ENCODE results near the gene TMEM132D.
"Not testable (repeated sequence)": the region's sequence is repeated elsewhere in the genome, so short reads cannot be mapped to it uniquely, and the experiment has no call there.

Gene TMEM132D

DNA sequence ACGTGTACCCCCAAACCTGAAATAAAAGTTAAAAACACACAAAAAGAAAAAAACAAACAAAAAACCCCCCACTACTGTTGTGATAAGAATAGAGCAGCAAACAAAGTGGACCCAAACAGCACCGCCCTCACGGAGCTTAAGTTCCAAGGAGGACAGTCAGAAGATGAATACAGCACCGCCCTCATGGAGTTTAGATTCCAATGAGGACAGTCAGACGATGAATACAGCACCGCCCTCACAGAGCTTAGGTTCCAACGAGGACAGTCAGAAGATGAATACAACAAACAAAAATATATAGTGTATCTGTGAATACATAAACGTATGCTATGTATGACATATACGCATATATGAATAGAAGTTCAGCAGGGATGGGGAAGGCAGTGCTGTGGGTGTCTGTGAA lies 696.7 kb downstream of the TMEM132D start:
- Histone ChIP-seq H3K9me3 (no peaks in the 10 kb centered on the region), H3K36me3 (replicated peaks) (no peaks in the 10 kb centered on the region), H3K27me3 (ENCODE audit: low read depth) (no peaks in the 10 kb centered on the region), H3K4me3 (no peak overlapping the region), H3K4me1 (no peaks in the 10 kb centered on the region)
- no peak for DNase-seq (ENCODE audit: low spot score in 2 of 2)
- in situ Hi-C loops (cut with MboI; ENCODE audit: low sequenced_read_pairs) = no loop called here

DNA sequence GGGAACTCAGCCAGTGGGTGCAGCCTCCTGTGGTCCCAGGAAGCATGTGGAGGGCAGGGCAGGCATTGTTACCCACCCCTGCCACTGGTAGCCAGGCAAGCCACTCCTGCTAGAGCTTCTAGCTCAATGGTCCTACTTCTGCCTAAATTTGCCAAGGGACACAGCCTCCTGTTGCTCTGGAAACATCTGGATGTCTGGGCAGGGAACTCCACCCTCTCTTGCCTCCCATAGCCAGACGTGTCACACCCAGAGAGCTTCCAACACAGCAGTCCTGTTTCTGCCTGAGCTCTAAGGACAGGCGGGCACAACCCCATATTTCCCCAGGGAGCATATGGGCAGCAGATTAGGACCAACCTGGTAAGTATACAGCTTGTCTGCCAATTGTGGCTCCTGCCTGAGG lies 700.4 kb downstream of the TMEM132D start:
- Histone ChIP-seq H3K9me3 (no peaks in the 10 kb centered on the region), H3K27me3 (ENCODE audit: low read depth) (no peaks in the 10 kb centered on the region), H3K36me3 (replicated peaks) (no peaks in the 10 kb centered on the region), H3K4me1 (no peaks in the 10 kb centered on the region), H3K4me3 (no peak overlapping the region)
- no peak for DNase-seq (ENCODE audit: low spot score in 2 of 2)
- in situ Hi-C loops (cut with MboI; ENCODE audit: low sequenced_read_pairs) = no loop called here

DNA sequence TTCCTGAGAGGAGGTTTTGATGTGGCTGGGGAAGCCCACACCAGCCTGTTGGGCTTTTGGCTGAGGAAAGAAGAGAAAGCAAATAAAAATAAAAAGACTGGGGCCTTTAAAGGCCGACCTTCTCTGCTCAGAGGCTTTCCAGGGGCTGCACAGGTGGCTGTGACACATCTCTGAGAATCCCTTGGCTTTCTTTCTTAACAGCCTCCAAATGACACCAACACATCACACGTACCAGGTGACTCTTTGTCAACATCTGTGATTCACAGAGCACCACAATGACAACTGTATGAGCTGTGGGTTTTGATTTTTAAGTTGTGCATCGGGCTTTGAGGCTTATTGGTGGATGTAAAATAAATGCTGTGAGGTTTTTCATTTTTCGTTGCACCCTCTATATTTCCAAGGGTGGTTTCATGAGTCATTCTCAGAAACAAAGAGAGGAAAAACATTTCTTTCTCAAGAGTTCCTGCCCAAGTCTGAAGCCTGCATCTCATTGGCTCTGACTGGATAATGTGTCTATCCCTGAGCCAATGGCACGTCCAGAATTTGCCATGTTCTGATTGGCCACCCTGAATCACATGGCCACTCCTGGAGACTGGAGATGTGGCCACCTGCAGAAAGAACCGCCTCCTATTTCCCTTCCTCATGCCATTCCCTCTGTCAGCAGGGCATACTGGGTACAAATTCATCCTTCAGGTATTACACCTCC lies 701.6 kb downstream of the TMEM132D start:
- H3K4me1 ChIP-seq = no peaks in the 10 kb centered on the region
- no peaks in the 10 kb centered on the region for H3K27me3 ChIP-seq (ENCODE audit: low read depth)
- DNase-seq (ENCODE audit: low spot score in 2 of 2) = no peak
- H3K4me3 ChIP-seq = no peak overlapping the region
- H3K9me3 ChIP-seq = no peaks in the 10 kb centered on the region
- in situ Hi-C loops (cut with MboI; ENCODE audit: low sequenced_read_pairs) = no loop called here
- no peaks in the 10 kb centered on the region for H3K36me3 ChIP-seq (replicated peaks)

DNA sequence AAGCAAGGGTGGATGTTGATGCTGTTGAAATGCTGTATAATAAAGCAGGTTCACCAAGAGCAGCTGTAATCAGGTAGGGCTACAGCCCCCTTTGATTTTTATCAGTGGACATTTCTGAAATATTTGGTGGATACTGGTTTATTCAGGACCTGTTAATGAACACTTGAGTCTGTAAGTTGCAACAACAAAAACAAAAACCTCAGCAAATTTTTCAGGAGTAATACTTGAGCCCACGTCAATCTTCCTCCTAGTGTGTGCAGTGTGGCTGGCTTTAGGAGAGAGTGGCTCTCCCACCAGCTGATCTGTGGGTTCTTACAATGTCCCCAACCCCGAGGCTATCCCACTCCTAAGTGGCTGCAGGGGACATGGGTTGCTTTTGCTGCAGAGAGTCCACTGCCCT lies 702.8 kb downstream of the TMEM132D start:
- in situ Hi-C loops (cut with MboI; ENCODE audit: low sequenced_read_pairs) = no loop called here
- Histone ChIP-seq H3K9me3 (no peaks in the 10 kb centered on the region), H3K4me1 (no peaks in the 10 kb centered on the region), H3K36me3 (replicated peaks) (no peaks in the 10 kb centered on the region), H3K4me3 (no peak overlapping the region), H3K27me3 (ENCODE audit: low read depth) (no peaks in the 10 kb centered on the region)
- no peak for DNase-seq (ENCODE audit: low spot score in 2 of 2)

DNA sequence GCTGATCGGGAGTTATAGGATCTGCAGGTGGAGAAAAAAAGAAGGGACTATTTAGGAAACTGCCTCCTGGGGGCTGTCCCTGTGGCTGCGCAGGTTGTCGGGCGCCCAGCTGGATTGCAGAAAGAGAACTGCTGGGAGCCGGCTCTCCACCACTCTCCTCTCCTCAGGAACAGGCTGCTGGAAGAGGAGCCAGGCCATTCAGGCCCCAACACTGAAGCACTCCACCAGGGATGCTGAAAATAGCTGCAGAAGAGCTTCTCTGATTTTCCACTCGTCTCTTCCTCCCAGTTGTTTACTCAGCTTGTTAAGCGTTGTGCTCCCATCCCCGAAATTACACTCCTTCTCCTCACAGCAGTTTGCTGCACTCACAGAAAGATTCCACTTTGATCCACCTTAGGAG lies 703.2 kb downstream of the TMEM132D start:
- H3K4me1 ChIP-seq = no peaks in the 10 kb centered on the region
- no peaks in the 10 kb centered on the region for H3K9me3 ChIP-seq
- H3K4me3 ChIP-seq = no peak overlapping the region
- no peak for DNase-seq (ENCODE audit: low spot score in 2 of 2)
- no peaks in the 10 kb centered on the region for H3K36me3 ChIP-seq (replicated peaks)
- in situ Hi-C loops (cut with MboI; ENCODE audit: low sequenced_read_pairs) = no loop called here
- no peaks in the 10 kb centered on the region for H3K27me3 ChIP-seq (ENCODE audit: low read depth)

DNA sequence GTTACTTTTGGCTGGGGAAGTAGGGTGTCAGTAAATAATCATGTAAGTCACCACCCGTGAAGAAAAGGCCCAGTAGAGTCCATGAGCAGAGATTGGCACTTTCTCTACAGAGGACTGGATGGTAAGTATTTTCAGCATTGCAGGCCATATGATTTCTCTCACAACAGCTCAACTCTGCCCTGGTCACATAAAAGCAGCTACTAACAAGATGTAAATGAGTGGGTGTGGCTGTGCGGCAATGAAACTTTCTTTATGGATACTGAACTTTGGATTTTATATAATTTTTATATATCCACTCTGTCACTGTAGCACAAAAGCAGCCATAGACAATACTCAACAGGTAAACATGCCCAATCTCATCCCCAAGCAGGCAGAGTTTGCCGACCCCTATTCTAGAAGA lies 706.9 kb downstream of the TMEM132D start:
- no peaks in the 10 kb centered on the region for H3K36me3 ChIP-seq (replicated peaks)
- H3K27me3 ChIP-seq (ENCODE audit: low read depth) = no peaks in the 10 kb centered on the region
- in situ Hi-C loops (cut with MboI; ENCODE audit: low sequenced_read_pairs) = no loop called here
- H3K4me1 ChIP-seq = no peaks in the 10 kb centered on the region
- H3K4me3 ChIP-seq = no peak overlapping the region
- no peak for DNase-seq (ENCODE audit: low spot score in 2 of 2)
- no peaks in the 10 kb centered on the region for H3K9me3 ChIP-seq

DNA sequence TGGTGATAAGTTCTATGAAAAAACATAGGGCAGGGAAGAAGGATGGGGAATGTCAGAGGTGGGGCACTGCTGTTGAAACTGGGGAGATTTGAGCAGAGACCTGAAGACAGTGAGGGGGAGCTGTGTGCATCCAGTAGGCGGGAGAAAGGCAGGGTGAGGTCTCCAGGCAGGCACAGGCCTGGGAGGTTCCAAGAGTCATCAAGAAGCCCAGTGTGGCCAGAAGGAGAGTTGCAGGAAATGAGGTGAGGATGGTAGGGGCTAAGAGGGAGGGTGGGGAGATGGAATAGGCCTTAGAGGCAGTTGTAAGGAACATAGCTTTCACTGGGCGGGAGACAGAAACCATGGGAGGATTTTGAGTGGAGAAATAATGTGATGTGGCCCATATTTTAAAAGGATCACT lies 708.7 kb downstream of the TMEM132D start:
- H3K4me3 ChIP-seq = no peak overlapping the region
- no peaks in the 10 kb centered on the region for H3K36me3 ChIP-seq (replicated peaks)
- H3K9me3 ChIP-seq = no peaks in the 10 kb centered on the region
- no peaks in the 10 kb centered on the region for H3K27me3 ChIP-seq (ENCODE audit: low read depth)
- in situ Hi-C loops (cut with MboI; ENCODE audit: low sequenced_read_pairs) = no loop called here
- DNase-seq (ENCODE audit: low spot score in 2 of 2) = no peak
- no peaks in the 10 kb centered on the region for H3K4me1 ChIP-seq

DNA sequence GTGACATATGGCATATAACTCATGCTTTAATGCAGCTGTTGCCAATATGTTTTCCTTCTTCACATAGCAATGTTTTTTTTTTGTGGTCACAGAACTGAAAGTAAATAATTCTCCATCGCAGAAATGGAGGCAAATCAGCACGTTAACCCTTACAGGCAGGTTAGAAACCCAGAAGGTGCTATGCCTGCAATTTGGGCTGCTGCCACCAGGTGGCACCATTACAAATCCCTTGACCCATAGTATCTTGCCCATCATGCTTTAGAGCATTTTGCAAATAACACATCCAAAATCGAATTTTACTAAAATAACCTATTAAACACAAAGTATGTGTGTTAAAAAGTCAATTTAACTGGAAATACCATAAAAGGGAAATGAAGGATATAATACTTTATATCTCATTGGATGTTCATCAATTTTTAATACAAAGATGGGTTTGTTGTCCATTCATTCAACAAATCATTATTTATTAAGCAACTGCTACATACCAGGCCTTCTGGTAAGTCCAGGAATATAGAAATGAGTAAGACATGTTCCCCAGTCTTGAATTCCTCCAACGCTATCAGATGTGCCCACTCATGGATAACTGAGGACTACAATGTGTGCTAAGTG lies 710.5 kb downstream of the TMEM132D start:
- Histone ChIP-seq H3K9me3 (no peaks in the 10 kb centered on the region), H3K36me3 (replicated peaks) (no peaks in the 10 kb centered on the region), H3K27me3 (ENCODE audit: low read depth) (no peaks in the 10 kb centered on the region), H3K4me3 (no peak overlapping the region), H3K4me1 (no peaks in the 10 kb centered on the region)
- DNase-seq (ENCODE audit: low spot score in 2 of 2) = no peak
- in situ Hi-C loops (cut with MboI; ENCODE audit: low sequenced_read_pairs) = no loop called here

DNA sequence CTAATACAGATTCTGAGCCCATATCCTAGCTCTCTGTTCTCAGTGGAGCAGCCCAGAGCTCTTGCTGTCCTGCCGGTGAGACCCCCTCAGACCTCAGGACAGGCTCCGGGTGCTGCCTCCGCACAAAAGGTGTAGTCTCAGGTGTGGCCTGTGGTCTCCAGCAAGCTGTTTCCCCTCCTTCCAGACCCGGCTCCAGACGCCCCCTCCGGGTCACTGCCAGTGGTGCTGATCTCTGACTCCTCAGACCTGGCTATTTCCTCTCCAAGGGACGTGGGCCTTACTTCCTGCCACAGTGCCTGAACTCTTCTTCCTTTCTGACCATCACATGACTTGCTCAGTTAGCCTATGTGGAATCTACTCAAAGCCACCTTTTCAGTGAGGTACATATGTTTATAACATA lies 713.0 kb downstream of the TMEM132D start:
- Histone ChIP-seq H3K36me3 (replicated peaks) (no peaks in the 10 kb centered on the region), H3K4me1 (no peaks in the 10 kb centered on the region), H3K27me3 (ENCODE audit: low read depth) (no peaks in the 10 kb centered on the region), H3K9me3 (no peaks in the 10 kb centered on the region; the same call in 1 of the 2 replicates), H3K4me3 (no peak overlapping the region)
- no peak for DNase-seq (ENCODE audit: low spot score in 2 of 2)
- in situ Hi-C loops (cut with MboI; ENCODE audit: low sequenced_read_pairs) = no loop called here

DNA sequence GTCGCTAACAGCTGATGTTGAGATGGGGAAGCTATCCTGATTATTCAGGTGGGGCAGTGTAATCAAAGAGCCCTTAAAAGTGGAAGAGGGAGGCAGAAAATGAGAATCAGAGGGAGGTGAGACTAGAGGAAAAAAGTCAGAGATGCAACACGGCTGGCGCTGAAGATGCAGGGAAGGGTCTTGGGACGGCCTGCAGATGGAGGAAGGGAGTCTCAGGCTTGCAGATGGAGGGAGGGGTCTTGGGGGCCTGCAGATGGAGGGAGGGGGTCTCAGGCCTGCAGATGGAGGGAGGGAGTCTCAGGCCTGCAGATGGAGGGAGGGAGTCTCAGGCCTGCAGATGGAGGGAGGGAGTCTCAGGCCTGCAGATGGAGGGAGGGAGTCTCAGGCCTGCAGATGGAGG lies 713.9 kb downstream of the TMEM132D start:
- H3K9me3 ChIP-seq; in situ Hi-C loops (cut with MboI; ENCODE audit: low sequenced_read_pairs); H3K36me3 ChIP-seq (replicated peaks); H3K27me3 ChIP-seq (ENCODE audit: low read depth); H3K4me1 ChIP-seq; DNase-seq (ENCODE audit: low spot score in 2 of 2); H3K4me3 ChIP-seq: not testable (repeated sequence)

DNA sequence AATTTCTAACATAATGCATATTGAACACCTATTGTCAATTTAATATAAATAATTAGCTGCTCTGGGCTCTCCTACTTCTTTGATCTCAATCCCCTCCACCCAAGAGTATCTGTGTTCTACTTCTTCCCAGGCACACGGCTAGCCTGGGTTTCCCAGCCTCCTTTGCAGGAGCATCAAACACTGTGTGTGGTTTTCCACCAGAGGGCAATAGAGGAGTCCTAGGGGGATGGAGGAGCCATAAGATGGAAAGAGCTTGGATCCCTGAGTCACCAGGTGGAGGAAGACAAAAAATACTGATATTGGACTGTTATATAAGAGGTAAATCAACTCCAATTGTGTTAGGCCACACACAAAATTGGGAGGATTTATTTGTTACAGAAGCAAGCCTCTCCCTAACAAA lies 716.9 kb downstream of the TMEM132D start:
- H3K4me1 ChIP-seq = no peaks in the 10 kb centered on the region
- DNase-seq (ENCODE audit: low spot score in 2 of 2) = no peak
- H3K9me3 ChIP-seq = no peaks in the 10 kb centered on the region; the same call in 1 of the 2 replicates
- H3K36me3 ChIP-seq (replicated peaks) = no peaks in the 10 kb centered on the region
- in situ Hi-C loops (cut with MboI; ENCODE audit: low sequenced_read_pairs) = no loop called here
- H3K27me3 ChIP-seq (ENCODE audit: low read depth) = no peaks in the 10 kb centered on the region
- H3K4me3 ChIP-seq = no peak overlapping the region

DNA sequence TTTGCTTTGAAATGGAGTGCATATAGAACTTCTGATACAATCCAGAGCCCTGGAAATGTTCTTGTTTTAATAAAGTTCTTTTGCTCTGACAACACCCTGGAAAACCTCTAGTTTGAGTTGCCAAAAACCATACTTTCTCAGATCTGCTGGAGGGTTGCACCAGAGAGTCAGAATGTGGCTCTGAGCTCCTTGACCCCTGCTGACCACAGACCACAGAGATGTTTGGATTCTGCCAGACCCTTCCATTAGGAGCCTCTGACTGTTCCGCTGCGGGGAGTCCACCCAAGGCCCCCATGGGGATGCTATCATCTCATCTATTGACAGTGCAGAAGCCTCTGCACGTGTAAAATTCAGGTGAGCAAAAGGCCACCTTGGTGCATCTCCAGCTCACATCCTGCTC lies 718.0 kb downstream of the TMEM132D start:
- Histone ChIP-seq H3K27me3 (ENCODE audit: low read depth) (no peaks in the 10 kb centered on the region), H3K4me3 (no peak overlapping the region), H3K4me1 (no peaks in the 10 kb centered on the region), H3K9me3 (no peaks in the 10 kb centered on the region; the same call in 1 of the 2 replicates), H3K36me3 (replicated peaks) (no peaks in the 10 kb centered on the region)
- in situ Hi-C loops (cut with MboI; ENCODE audit: low sequenced_read_pairs) = no loop called here
- DNase-seq (ENCODE audit: low spot score in 2 of 2) = no peak

DNA sequence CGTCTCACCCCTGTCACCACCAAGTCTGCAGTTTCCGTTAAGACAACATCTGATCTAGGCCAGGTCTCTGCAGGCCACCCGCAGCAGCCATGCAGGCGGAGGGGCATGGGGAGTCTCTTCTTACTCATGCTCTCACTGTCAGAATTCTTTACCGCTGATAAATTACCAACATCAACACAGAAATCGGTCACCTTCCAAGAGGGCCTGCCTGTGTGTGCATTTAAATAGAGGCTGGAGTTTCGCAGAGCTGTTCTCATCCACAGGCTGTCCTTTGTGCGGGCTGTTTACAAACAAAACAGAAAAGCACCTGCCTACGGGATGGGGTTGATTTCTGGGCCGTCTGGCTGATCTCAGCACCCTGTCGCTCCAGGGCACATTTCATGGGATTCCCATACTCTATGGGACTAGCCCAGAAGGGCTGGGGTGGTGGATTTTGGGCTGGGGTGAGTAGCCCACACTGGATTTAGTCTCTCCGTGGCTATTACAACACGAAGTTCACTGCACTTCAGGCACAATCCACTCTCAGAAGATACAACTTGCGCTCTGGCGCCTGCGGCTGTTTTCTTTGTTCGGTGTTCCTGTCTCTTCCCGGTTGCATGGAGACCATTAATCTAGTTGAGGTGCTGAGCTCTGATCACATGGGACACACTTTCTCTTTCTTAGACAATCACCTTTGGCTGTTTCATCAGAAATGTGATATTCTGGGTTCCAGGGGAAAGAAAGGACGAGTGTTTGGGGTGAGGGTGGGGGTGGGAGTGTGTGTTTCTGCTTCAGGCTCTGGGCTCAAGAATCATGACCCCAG lies 719.5 kb downstream of the TMEM132D start:
- Histone ChIP-seq H3K4me3 (no peak overlapping the region), H3K4me1 (no peaks in the 10 kb centered on the region), H3K9me3 (no peaks in the 10 kb centered on the region; the same call in 1 of the 2 replicates), H3K36me3 (replicated peaks) (no peaks in the 10 kb centered on the region), H3K27me3 (ENCODE audit: low read depth) (no peaks in the 10 kb centered on the region)
- in situ Hi-C loops (cut with MboI; ENCODE audit: low sequenced_read_pairs) = no loop called here
- no peak for DNase-seq (ENCODE audit: low spot score in 2 of 2)

DNA sequence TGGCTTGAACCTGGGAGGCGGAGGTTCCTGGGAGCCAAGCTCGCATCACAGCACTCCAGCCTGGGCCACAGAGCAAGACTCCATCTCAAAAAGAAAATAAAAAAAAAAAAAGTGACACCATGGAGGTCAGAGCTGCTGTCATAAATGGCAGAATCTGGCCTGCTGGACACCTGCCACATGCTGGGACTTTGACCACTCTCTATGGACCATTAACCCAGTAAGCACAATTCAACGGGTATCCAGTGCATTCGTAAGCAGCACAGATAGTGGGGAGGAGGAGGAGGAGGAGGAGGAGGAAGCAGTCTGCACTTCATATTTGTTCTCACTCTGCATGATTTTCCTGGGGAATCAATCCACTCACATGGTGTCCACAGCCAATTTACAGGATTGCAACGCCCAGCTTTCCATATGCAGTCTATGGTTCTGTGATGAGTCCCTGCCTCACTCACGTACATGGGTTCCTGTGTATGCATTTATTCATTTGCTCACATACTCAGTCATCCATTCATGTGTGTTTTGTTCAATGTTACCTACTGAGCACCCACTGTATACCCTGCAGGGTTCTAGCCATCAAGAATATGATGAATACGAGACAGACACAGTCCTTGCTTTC lies 723.8 kb downstream of the TMEM132D start:
- Histone ChIP-seq H3K36me3 (replicated peaks) (no peaks in the 10 kb centered on the region), H3K4me1 (no peaks in the 10 kb centered on the region), H3K9me3 (no peaks in the 10 kb centered on the region), H3K27me3 (ENCODE audit: low read depth) (no peaks in the 10 kb centered on the region), H3K4me3 (no peak overlapping the region)
- no peak for DNase-seq (ENCODE audit: low spot score in 2 of 2)
- in situ Hi-C loops (cut with MboI; ENCODE audit: low sequenced_read_pairs) = no loop called here

Data from HAP-1 (cell line).